ENCODE measurements around the gene CHRNB4.
"Not testable (repeated sequence)": the region's sequence is repeated elsewhere in the genome, so short reads cannot be mapped to it uniquely, and the experiment has no call there.

Gene CHRNB4

GRCh38 chr15:78641102-78641748, at the start of gene CHRNB4:
Gene CHRNB4, minus strand, starts transcription at chr15:78641210. Its CDS starts 77 bp downstream, at chr15:78641133.
- DNase-seq = peak; percentile 48

- no peak for DNase-seq
Observed at GRCh38 chr15:78689626-78690025, 48.6 kb upstream of the CHRNB4 start.

- DNase-seq = no peak
Observed at GRCh38 chr15:78685925-78686324, 44.9 kb upstream of the CHRNB4 start.

GRCh38 chr15:78685159-78685921, 44.3 kb upstream of the CHRNB4 start:
- DNase-seq = peak; percentile 50

- no peak for DNase-seq
Observed at GRCh38 chr15:78684657-78685056, 43.6 kb upstream of the CHRNB4 start.

GRCh38 chr15:78683599-78683998, 42.6 kb upstream of the CHRNB4 start:
- DNase-seq = not testable (repeated sequence)

- no peak for DNase-seq
Observed at GRCh38 chr15:78682693-78683410, 41.8 kb upstream of the CHRNB4 start.

GRCh38 chr15:78682004-78682651, 41.1 kb upstream of the CHRNB4 start:
- DNase-seq = no peak

GRCh38 chr15:78681281-78682003, 40.4 kb upstream of the CHRNB4 start:
- DNase-seq = no peak

GRCh38 chr15:78680431-78681075, 39.5 kb upstream of the CHRNB4 start:
- no peak for DNase-seq

- DNase-seq = no peak
Observed at GRCh38 chr15:78679089-78679511, 38.1 kb upstream of the CHRNB4 start.

GRCh38 chr15:78676424-78677110, 35.6 kb upstream of the CHRNB4 start:
- no peak for DNase-seq

GRCh38 chr15:78675617-78676360, 34.8 kb upstream of the CHRNB4 start:
- DNase-seq = no peak

- DNase-seq = no peak
Observed at GRCh38 chr15:78675206-78675605, 34.2 kb upstream of the CHRNB4 start.

- DNase-seq = no peak
Observed at GRCh38 chr15:78673917-78674444, 33.0 kb upstream of the CHRNB4 start.

- DNase-seq = no peak
Observed at GRCh38 chr15:78673476-78673875, 32.5 kb upstream of the CHRNB4 start.

- no peak for DNase-seq
Observed at GRCh38 chr15:78672285-78673014, 31.4 kb upstream of the CHRNB4 start.

GRCh38 chr15:78671626-78672211, 30.7 kb upstream of the CHRNB4 start:
- DNase-seq = peak; percentile 71

- no peak for DNase-seq
Observed at GRCh38 chr15:78668987-78669386, 28.0 kb upstream of the CHRNB4 start.
